PC-3 (cell line): Measurements from ENCODE around the gene ARMC7. TPM values are rescaled to one million over a fixed set of nuclear protein-coding genes. Genes with fewer than 3 reads are reported as not detected.
"Not testable (repeated sequence)": the region's sequence is repeated elsewhere in the genome, so short reads cannot be mapped to it uniquely, and the experiment has no call there.

Experiments
- ATAC-seq: fragments of 200-7000 bp; cut with Tn5 transposase; 2 replicates; pipeline ENCODE4 v1.9.1; 2020; ENCODE audit warnings: mild to moderate bottlenecking, moderate library complexity
- BruUV-seq: library from RNA; stranded (reverse); fragments of 400-500 nt; replicated peaks from 2 replicates; lab custom pipeline; 2021; lab: Mats Ljungman, UMichigan
- CTCF ChIA-PET: fragments of 300-600 bp; sonication (Branson Sonifier 250); formaldehyde crosslinking; loops from one replicate; lab custom pipeline; 2022; ENCODE audit warnings: antibody characterized with exemption; lab: Charles Lee
- POLR2A ChIA-PET: fragments of 300-600 bp; sonication (Branson Sonifier 250); formaldehyde crosslinking; loops from one replicate; lab custom pipeline; 2022; ENCODE audit warnings: antibody characterized with exemption; ENCODE audit not compliant: unreplicated experiment; lab: Charles Lee
- DNase-seq: peaks from one replicate; pipeline ENCODE4 v3.0.0-alpha.2; 2015
- H2AFZ ChIP-seq: fragments of 300-600 bp; sonication (generic); 2 replicates; pipeline ENCODE4 v1.6.0; 2016; ENCODE audit warnings: antibody characterized with exemption, low read length
- H3F3A ChIP-seq: fragments of 300-600 bp; sonication (generic); one replicate; pipeline ENCODE4 v1.6.0; 2017; ENCODE audit warnings: antibody characterized with exemption, low read length, control low read depth, mild to moderate bottlenecking; ENCODE audit not compliant: unreplicated experiment
- H3K27ac ChIP-seq: fragments of 300-600 bp; sonication (generic); 2 replicates; pipeline ENCODE4 v1.5.1; 2016; ENCODE audit warnings: mild to moderate bottlenecking, low read length
- H3K27me3 ChIP-seq: fragments of 300-600 bp; sonication (generic); 2 replicates; pipeline ENCODE4 v1.6.1; 2016; ENCODE audit warnings: low read length, mixed read lengths
- H3K36me3 ChIP-seq: fragments of 300-600 bp; sonication (generic); 2 replicates; pipeline ENCODE4 v1.6.1; 2016; ENCODE audit warnings: low read depth, mixed run types, low read length, mixed read lengths
- H3K4me1 ChIP-seq: fragments of 300-600 bp; sonication (generic); 2 replicates; pipeline ENCODE4 v1.5.1; 2016; ENCODE audit warnings: low read length; ENCODE audit not compliant: insufficient read depth
- H3K4me2 ChIP-seq: fragments of 300-600 bp; sonication (generic); 2 replicates; pipeline ENCODE4 v1.6.0; 2016; ENCODE audit warnings: low read length
- H3K4me3 ChIP-seq: fragments of 300-600 bp; sonication (generic); 2 replicates; pipeline ENCODE4 v1.5.1; 2016; ENCODE audit warnings: mild to moderate bottlenecking, low read length, mixed read lengths
- H3K79me2 ChIP-seq: fragments of 300-600 bp; sonication (generic); 2 replicates; pipeline ENCODE4 v1.6.1; 2017; ENCODE audit warnings: low read length, mixed read lengths
- H3K9ac ChIP-seq: fragments of 300-600 bp; sonication (generic); 2 replicates; pipeline ENCODE4 v1.6.0; 2016; ENCODE audit warnings: mild to moderate bottlenecking, low read length
- H3K9me2 ChIP-seq: fragments of 300-600 bp; sonication (generic); replicated peaks from 2 replicates; pipeline ENCODE4 v1.6.1; 2016; ENCODE audit warnings: mixed run types, low read length, mixed read lengths
- H3K9me3 ChIP-seq: fragments of 300-600 bp; sonication (generic); 2 replicates; pipeline ENCODE4 v1.6.1; 2016; ENCODE audit warnings: low read length, mixed read lengths
- H4K20me1 ChIP-seq: fragments of 300-600 bp; sonication (generic); 2 replicates; pipeline ENCODE4 v1.6.1; 2016; ENCODE audit warnings: low read length, mixed read lengths
- EZH2 ChIP-seq: fragments of 300-600 bp; sonication (generic); IDR thresholded peaks from one replicate; pipeline ENCODE4 v1.6.1; 2017; ENCODE audit warnings: antibody characterized with exemption, mild to moderate bottlenecking, low read length; ENCODE audit not compliant: unreplicated experiment
- EZH2phosphoT487 ChIP-seq: fragments of 300-600 bp; sonication (generic); IDR thresholded peaks from 2 replicates; pipeline ENCODE4 v1.6.1; 2018; ENCODE audit warnings: mild to moderate bottlenecking, antibody characterized with exemption, low read length, borderline replicate concordance
- intact Hi-C: fragments of 100-400 bp; cut with micrococcal nuclease; formaldehyde crosslinking; loops from 2 replicates; pipeline ENCODE4 v1.9.0; 2023
- total RNA-seq: library from RNA; depleted of rRNA; stranded (reverse); fragments of >200 nt; gene quantifications from 2 replicates; pipeline ENCODE4 v1.2.3, GENCODE V29; 2014
- TF ChIP-seq, protein P1 (sequence below): fragments of 300-600 bp; sonication (generic); conservative IDR thresholded peaks from 2 replicates; pipeline ENCODE4 v1.5.1; 2017; ENCODE audit warnings: antibody characterized with exemption, low read depth, mild to moderate bottlenecking, low read length

ARMC7 gene
- total RNA-seq, 1 experiment from 2014 or later, result 17.0 TPM

DNA sequence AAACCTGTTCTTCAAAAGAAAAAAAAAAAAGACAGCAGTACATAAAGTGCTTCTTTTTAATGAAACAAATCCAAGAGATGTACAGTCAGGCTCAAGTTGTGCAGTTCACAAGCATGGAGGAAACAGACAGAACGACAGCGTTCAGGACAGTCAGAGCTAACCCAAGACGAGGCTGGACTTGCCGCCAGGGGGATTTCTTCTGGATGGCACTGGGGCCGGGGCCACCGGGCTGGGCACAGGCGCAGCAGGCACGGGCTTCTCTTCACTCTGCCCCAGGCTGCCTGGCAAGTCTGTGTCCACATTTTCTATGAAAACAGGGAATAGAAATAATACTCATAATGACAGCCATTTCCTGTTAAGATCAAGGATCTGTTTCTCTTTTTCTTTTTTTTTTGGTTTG is 26.2 kb downstream of the ARMC7 start:
- peaks cover 47% of the 10 kb centered on the region for H3F3A ChIP-seq
- ChIA-PET POLR2A (no interaction called here), CTCF (no interaction called here)
- H3K4me1 ChIP-seq, result peaks cover 19% of the 10 kb centered on the region
- no peaks in the 10 kb centered on the region for H4K20me1 ChIP-seq
- H3K36me3 ChIP-seq, result peaks cover 41% of the 10 kb centered on the region
- no peaks in the 10 kb centered on the region for H3K9me2 ChIP-seq
- TF ChIP-seq EZH2, result no peak
- TF ChIP-seq, protein P1, sequence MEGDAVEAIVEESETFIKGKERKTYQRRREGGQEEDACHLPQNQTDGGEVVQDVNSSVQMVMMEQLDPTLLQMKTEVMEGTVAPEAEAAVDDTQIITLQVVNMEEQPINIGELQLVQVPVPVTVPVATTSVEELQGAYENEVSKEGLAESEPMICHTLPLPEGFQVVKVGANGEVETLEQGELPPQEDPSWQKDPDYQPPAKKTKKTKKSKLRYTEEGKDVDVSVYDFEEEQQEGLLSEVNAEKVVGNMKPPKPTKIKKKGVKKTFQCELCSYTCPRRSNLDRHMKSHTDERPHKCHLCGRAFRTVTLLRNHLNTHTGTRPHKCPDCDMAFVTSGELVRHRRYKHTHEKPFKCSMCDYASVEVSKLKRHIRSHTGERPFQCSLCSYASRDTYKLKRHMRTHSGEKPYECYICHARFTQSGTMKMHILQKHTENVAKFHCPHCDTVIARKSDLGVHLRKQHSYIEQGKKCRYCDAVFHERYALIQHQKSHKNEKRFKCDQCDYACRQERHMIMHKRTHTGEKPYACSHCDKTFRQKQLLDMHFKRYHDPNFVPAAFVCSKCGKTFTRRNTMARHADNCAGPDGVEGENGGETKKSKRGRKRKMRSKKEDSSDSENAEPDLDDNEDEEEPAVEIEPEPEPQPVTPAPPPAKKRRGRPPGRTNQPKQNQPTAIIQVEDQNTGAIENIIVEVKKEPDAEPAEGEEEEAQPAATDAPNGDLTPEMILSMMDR, result no peak
- no peak for TF ChIP-seq EZH2phosphoT487
- no peak for DNase-seq
- no peak overlapping the region for H3K4me2 ChIP-seq
- no peak for ATAC-seq
- H3K9me3 ChIP-seq, result no peaks in the 10 kb centered on the region
- H3K27ac ChIP-seq, result no peak overlapping the region
- BruUV-seq, result no TSS peak
- no peak overlapping the region for H2AFZ ChIP-seq
- no peaks in the 10 kb centered on the region for H3K27me3 ChIP-seq
- H3K79me2 ChIP-seq, result peaks cover 41% of the 10 kb centered on the region
- H3K9ac ChIP-seq, result no peak overlapping the region
- intact Hi-C loops, result no loop called here
- H3K4me3 ChIP-seq, result no peak overlapping the region

DNA sequence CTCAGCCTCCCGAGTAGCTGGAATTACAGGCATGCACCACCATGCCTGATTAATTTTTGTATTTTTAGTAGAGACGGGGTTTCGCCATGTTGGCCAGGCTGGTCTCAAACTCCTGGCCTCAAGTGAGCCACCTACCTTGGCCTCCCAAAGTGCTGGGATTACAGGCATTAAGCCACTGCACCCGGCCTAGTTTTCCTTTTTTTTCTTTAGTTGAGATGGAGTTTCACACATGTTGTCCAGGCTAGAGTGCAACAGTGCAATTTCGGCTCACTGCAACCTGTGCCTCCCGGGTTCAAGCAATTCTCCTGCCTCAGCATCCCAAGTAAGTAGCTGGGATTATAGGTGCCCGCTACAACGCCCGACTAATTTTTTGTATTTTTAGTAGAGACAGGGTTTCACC is 28.0 kb downstream of the ARMC7 start:
- peaks cover 52% of the 10 kb centered on the region for H3F3A ChIP-seq
- BruUV-seq, result not testable (repeated sequence)

DNA sequence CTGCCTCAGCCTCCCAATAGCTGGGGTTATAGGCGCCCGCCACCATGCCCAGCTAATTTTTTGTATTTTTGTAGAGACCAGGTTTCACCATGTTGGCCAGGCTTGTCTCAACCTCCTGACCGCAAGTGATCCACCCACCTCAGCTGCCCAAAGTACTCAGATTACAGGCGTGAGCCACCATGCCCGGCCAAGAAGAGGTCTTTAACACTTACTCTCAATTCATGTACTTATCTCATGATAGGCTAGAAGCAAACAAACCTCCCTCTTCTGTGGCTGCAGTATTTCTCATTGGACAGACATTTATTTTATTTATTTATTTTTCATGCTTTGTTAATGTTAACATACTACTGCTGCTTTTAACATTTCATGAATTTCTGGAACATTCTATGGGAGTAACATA is 28.8 kb downstream of the ARMC7 start:
- Histone ChIP-seq H3K79me2 (peaks cover 36% of the 10 kb centered on the region), H3K4me3 (no peak overlapping the region), H3K9me2 (no peaks in the 10 kb centered on the region), H3K9ac (no peak overlapping the region), H3F3A (peaks cover 52% of the 10 kb centered on the region), H3K36me3 (peaks cover 61% of the 10 kb centered on the region), H3K4me1 (peaks cover 6% of the 10 kb centered on the region), H3K4me2 (no peak overlapping the region), H3K9me3 (no peaks in the 10 kb centered on the region), H3K27me3 (no peaks in the 10 kb centered on the region), H3K27ac (no peak overlapping the region), H2AFZ (no peak overlapping the region), H4K20me1 (no peaks in the 10 kb centered on the region)
- ATAC-seq, result no peak
- BruUV-seq, result no TSS peak
- ChIA-PET POLR2A (no interaction called here), CTCF (no interaction called here)
- TF ChIP-seq EZH2phosphoT487 (no peak), EZH2 (no peak)
- TF ChIP-seq, protein P1, result no peak
- intact Hi-C loops, result no loop called here
- no peak for DNase-seq

More for the DNA sequence above, 28.0 kb downstream of the ARMC7 start:
- peaks cover 32% of the 10 kb centered on the region for H3K79me2 ChIP-seq
- H3K4me3 ChIP-seq, H4K20me1 ChIP-seq, H3K4me2 ChIP-seq, ATAC-seq, DNase-seq, H3K9me3 ChIP-seq, H3K9ac ChIP-seq, H3K9me2 ChIP-seq, POLR2A ChIA-PET, CTCF ChIA-PET, H2AFZ ChIP-seq, H3K27me3 ChIP-seq, H3K27ac ChIP-seq, intact Hi-C loops: not testable (repeated sequence)
- peaks cover 11% of the 10 kb centered on the region for H3K4me1 ChIP-seq
- peaks cover 56% of the 10 kb centered on the region for H3K36me3 ChIP-seq
